ENCODE measurements around the gene HOXD11.

HOXD11 gene

DNA sequence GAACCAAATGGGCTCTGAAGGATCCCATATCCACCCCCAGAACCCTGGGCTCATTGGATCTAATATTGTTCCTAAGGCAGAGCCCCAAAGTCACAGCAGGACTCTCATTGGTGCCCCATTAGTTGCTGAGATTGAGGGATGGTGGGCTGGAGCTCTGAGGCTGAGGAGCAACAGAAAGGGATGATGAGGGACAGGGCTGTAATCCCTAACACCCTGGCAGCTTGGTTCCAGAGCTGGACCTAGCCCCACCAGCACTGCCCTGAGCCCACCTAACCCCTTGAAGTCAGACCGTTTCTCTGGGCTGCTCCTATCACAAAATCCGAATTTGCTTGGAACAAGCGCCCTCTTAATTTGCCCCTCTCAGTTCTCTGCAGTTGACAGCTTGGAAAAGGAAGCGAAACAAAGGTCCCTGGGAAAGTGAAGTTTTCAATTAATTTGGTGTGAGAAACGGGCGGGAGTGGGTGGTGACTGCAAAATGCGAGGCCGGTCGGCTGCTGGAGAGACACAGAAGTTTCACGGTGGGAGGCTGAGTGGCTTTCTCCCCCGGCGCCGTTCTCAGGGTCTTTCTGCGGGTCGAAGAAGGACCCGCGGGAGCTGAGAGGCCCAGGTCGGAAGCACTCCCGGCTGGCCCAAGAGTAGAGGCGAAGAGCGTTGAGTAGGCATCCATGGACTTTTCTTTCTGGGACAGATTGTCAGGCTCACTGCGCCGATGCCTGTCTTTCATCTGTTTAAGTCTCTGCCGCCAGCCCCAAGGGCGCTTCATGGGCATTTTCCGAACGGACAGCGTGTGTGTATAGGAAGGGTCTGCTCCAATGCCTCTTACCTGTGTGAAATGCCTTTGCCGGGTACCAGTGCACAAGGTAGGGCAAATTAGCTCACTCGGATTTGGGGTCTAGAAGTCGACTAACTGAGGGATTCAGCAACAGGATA lies 15.5 kb upstream of the HOXD11 start:
- Histone ChIP-seq H3K9me2 (replicated peaks; ENCODE audit: control insufficient read depth, low read length) (no peaks in the 10 kb centered on the region), H3K4me2 (ENCODE audit: low read length) (no peak overlapping the region), H3K36me3 (ENCODE audit: control insufficient read depth, low read length) (no peaks in the 10 kb centered on the region), H3K79me2 (ENCODE audit: control insufficient read depth, low read length) (no peaks in the 10 kb centered on the region), H3K27me3 (ENCODE audit: control insufficient read depth, low read length) (peaks cover 49% of the 10 kb centered on the region), H3F3A (ENCODE audit: control insufficient read depth, insufficient read depth) (no peaks in the 10 kb centered on the region), H4K20me1 (ENCODE audit: control insufficient read depth, insufficient read depth, low read depth, low read length) (no peaks in the 10 kb centered on the region), H3K27ac (ENCODE audit: low read depth, low read length) (no peak overlapping the region), H3K9me3 (ENCODE audit: control insufficient read depth, insufficient read depth, low read length) (no peaks in the 10 kb centered on the region), H3K4me3 (ENCODE audit: low read length) (no peak overlapping the region), H3K4me1 (ENCODE audit: control insufficient read depth, low read length) (peaks cover 2% of the 10 kb centered on the region)
- TF ChIP-seq, protein P1, sequence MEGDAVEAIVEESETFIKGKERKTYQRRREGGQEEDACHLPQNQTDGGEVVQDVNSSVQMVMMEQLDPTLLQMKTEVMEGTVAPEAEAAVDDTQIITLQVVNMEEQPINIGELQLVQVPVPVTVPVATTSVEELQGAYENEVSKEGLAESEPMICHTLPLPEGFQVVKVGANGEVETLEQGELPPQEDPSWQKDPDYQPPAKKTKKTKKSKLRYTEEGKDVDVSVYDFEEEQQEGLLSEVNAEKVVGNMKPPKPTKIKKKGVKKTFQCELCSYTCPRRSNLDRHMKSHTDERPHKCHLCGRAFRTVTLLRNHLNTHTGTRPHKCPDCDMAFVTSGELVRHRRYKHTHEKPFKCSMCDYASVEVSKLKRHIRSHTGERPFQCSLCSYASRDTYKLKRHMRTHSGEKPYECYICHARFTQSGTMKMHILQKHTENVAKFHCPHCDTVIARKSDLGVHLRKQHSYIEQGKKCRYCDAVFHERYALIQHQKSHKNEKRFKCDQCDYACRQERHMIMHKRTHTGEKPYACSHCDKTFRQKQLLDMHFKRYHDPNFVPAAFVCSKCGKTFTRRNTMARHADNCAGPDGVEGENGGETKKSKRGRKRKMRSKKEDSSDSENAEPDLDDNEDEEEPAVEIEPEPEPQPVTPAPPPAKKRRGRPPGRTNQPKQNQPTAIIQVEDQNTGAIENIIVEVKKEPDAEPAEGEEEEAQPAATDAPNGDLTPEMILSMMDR (IDR thresholded peaks at IDR 0.05; ENCODE audit: low read depth, low read length, poor library complexity, severe bottlenecking) = no peak
- no peak for TF ChIP-seq EZH2phosphoT487 (IDR thresholded peaks at IDR 0.05; ENCODE audit: borderline replicate concordance, low read length)

DNA sequence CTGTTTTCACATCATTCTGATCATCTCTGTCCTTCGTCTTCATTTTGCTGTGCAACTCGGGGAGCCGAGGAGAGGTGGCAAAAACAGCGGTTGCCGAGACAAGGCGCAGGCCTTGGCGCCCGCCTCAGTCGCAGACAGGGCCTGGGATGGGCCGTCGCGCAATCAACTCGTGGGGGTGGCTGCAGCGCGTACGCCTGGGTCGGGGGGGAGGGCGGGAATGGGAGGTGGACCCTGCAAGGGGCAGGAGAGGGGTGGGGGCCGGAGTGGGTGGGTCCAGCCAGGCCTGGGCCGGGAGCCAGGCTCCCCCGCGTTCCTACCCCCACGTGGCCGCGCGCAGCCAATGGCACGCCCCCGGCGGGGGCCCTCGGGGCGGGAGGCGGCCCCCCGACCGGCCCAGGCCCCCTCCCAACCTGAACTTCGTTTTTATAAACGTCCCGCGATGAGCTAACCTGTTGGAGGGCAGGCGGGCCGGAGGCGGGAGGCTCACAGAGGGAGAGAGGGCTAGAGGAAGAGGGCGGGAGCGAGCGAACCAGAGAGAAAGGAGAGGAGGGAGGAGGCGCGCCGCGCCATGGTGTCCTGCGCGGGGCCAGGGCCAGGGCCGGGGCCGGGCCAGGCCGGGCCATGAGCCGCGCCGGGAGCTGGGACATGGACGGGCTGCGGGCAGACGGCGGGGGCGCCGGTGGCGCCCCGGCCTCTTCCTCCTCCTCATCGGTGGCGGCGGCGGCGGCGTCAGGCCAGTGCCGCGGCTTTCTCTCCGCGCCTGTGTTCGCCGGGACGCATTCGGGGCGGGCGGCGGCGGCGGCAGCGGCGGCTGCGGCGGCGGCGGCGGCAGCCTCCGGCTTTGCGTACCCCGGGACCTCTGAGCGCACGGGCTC lies 14.6 kb upstream of the HOXD11 start, which contains the start of gene HOXD13:
Gene HOXD13 (plus strand): TSS at position 452 of the 875 bp plus-strand sequence. CDS start 170 bp downstream, at position 622.
- peaks cover 55% of the 10 kb centered on the region for H3K27me3 ChIP-seq (ENCODE audit: control insufficient read depth, low read length)

DNA sequence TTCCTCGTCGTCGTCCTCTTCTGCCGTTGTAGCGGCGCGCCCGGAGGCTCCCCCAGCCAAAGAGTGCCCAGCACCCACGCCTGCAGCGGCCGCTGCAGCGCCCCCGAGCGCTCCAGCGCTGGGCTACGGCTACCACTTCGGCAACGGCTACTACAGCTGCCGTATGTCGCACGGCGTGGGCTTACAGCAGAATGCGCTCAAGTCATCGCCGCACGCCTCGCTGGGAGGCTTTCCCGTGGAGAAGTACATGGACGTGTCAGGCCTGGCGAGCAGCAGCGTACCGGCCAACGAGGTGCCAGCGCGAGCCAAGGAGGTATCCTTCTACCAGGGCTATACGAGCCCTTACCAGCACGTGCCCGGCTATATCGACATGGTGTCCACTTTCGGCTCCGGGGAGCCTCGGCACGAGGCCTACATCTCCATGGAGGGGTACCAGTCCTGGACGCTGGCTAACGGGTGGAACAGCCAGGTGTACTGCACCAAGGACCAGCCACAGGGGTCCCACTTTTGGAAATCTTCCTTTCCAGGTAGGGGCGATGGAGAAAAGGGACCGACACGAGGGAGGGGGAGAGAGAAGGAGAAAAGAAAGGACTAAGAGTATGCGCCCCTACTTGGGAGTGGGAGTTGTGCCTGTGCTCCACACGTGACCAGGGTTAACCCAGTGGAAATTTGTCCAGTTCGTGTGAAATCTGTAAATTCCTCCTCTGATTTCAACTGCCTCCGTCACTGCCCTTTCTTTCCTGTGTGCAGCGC lies 13.8 kb upstream of the HOXD11 start:
- H3K4me1 ChIP-seq (ENCODE audit: control insufficient read depth, low read length) = peaks cover 11% of the 10 kb centered on the region
- no peak overlapping the region for H3K4me2 ChIP-seq (ENCODE audit: low read length)
- H4K20me1 ChIP-seq (ENCODE audit: control insufficient read depth, insufficient read depth, low read depth, low read length) = no peaks in the 10 kb centered on the region
- H3K9me3 ChIP-seq (ENCODE audit: control insufficient read depth, insufficient read depth, low read length) = no peaks in the 10 kb centered on the region
- no peak overlapping the region for H3K4me3 ChIP-seq (ENCODE audit: low read length)
- no peaks in the 10 kb centered on the region for H3K36me3 ChIP-seq (ENCODE audit: control insufficient read depth, low read length)
- H3K27ac ChIP-seq (ENCODE audit: low read depth, low read length) = no peak overlapping the region
- 0 out of 2 replicates have a peak, but pooled peaks have one; percentile 39 for TF ChIP-seq EZH2phosphoT487 (IDR thresholded peaks at IDR 0.05; ENCODE audit: borderline replicate concordance, low read length)
- TF ChIP-seq, protein P1 (IDR thresholded peaks at IDR 0.05; ENCODE audit: low read depth, low read length, poor library complexity, severe bottlenecking) = no peak
- peaks cover 55% of the 10 kb centered on the region for H3K27me3 ChIP-seq (ENCODE audit: control insufficient read depth, low read length)
- H3K79me2 ChIP-seq (ENCODE audit: control insufficient read depth, low read length) = no peaks in the 10 kb centered on the region
- H3K9me2 ChIP-seq (replicated peaks; ENCODE audit: control insufficient read depth, low read length) = no peaks in the 10 kb centered on the region
- H3F3A ChIP-seq (ENCODE audit: control insufficient read depth, insufficient read depth) = no peaks in the 10 kb centered on the region

More for the DNA sequence above, 14.6 kb upstream of the HOXD11 start, which contains the start of gene HOXD13:
- H3K27ac ChIP-seq (ENCODE audit: low read depth, low read length) = no peak within 1 kb of the TSS
- H3K79me2 ChIP-seq (ENCODE audit: control insufficient read depth, low read length) = no peaks in the 10 kb centered on the region
- peaks cover 11% of the 10 kb centered on the region for H3K4me1 ChIP-seq (ENCODE audit: control insufficient read depth, low read length)
- no peaks in the 10 kb centered on the region for H3K36me3 ChIP-seq (ENCODE audit: control insufficient read depth, low read length)
- H4K20me1 ChIP-seq (ENCODE audit: control insufficient read depth, insufficient read depth, low read depth, low read length) = no peaks in the 10 kb centered on the region
- H3K9me3 ChIP-seq (ENCODE audit: control insufficient read depth, insufficient read depth, low read length) = no peaks in the 10 kb centered on the region
- no peak within 1 kb of the TSS for H3K4me3 ChIP-seq (ENCODE audit: low read length)
- TF ChIP-seq, protein P1 (IDR thresholded peaks at IDR 0.05; ENCODE audit: low read depth, low read length, poor library complexity, severe bottlenecking) = no peak
- TF ChIP-seq EZH2phosphoT487 (IDR thresholded peaks at IDR 0.05; ENCODE audit: borderline replicate concordance, low read length) = no peak
- no peaks in the 10 kb centered on the region for H3F3A ChIP-seq (ENCODE audit: control insufficient read depth, insufficient read depth)
- H3K4me2 ChIP-seq (ENCODE audit: low read length) = no peak within 1 kb of the TSS
- no peaks in the 10 kb centered on the region for H3K9me2 ChIP-seq (replicated peaks; ENCODE audit: control insufficient read depth, low read length)

Measured in DOHH2 (cell line).